ENCODE measurements around the gene WEE1.

WEE1 gene

GRCh38 chr11:9566561-9567063, 6.9 kb upstream of the WEE1 start:
- TF ChIP-seq, protein P1, sequence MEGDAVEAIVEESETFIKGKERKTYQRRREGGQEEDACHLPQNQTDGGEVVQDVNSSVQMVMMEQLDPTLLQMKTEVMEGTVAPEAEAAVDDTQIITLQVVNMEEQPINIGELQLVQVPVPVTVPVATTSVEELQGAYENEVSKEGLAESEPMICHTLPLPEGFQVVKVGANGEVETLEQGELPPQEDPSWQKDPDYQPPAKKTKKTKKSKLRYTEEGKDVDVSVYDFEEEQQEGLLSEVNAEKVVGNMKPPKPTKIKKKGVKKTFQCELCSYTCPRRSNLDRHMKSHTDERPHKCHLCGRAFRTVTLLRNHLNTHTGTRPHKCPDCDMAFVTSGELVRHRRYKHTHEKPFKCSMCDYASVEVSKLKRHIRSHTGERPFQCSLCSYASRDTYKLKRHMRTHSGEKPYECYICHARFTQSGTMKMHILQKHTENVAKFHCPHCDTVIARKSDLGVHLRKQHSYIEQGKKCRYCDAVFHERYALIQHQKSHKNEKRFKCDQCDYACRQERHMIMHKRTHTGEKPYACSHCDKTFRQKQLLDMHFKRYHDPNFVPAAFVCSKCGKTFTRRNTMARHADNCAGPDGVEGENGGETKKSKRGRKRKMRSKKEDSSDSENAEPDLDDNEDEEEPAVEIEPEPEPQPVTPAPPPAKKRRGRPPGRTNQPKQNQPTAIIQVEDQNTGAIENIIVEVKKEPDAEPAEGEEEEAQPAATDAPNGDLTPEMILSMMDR (IDR thresholded peaks at IDR 0.05; ENCODE audit: low read depth, low read length), result no peak
- no peak overlapping the region for H3K4me3 ChIP-seq (ENCODE audit: low read depth, low read length)
- peak; percentile 68 for DNase-seq (ENCODE audit: low read depth, low spot score)
- in situ Hi-C loops (cut with HindIII; ENCODE audit: low sequenced_read_pairs), result no loop called here

- H3K4me3 ChIP-seq (ENCODE audit: low read depth, low read length), result no peak overlapping the region
- TF ChIP-seq, protein P1 (IDR thresholded peaks at IDR 0.05; ENCODE audit: low read depth, low read length), result no peak
- no peak for DNase-seq (ENCODE audit: low read depth, low spot score)
- in situ Hi-C loops (cut with HindIII; ENCODE audit: low sequenced_read_pairs), result no loop called here
These were observed 6.1 kb upstream of the WEE1 start for GRCh38 chr11:9567401-9567800.

- in situ Hi-C loops (cut with HindIII; ENCODE audit: low sequenced_read_pairs), result no loop called here
- H3K4me3 ChIP-seq (ENCODE audit: low read depth, low read length), result no peak overlapping the region
These were observed 5.2 kb upstream of the WEE1 start for GRCh38 chr11:9568161-9568853.

GRCh38 chr11:9568854-9569587, 4.4 kb upstream of the WEE1 start:
- DNase-seq (ENCODE audit: low read depth, low spot score), result peak; percentile 98
- TF ChIP-seq, protein P1 (IDR thresholded peaks at IDR 0.05; ENCODE audit: low read depth, low read length), result no peak
- no peak overlapping the region for H3K4me3 ChIP-seq (ENCODE audit: low read depth, low read length)
- in situ Hi-C loops (cut with HindIII; ENCODE audit: low sequenced_read_pairs), result no loop called here

More at GRCh38 chr11:9568161-9568853, 5.2 kb upstream of the WEE1 start:
- peak; percentile 44 for DNase-seq (ENCODE audit: low read depth, low spot score)
- TF ChIP-seq, protein P1 (IDR thresholded peaks at IDR 0.05; ENCODE audit: low read depth, low read length), result no peak

- no peak overlapping the region for H3K4me3 ChIP-seq (ENCODE audit: low read depth, low read length)
- in situ Hi-C loops (cut with HindIII; ENCODE audit: low sequenced_read_pairs), result no loop called here
- TF ChIP-seq, protein P1 (IDR thresholded peaks at IDR 0.05; ENCODE audit: low read depth, low read length), result no peak
- DNase-seq (ENCODE audit: low read depth, low spot score), result no peak
These were observed 3.8 kb upstream of the WEE1 start for GRCh38 chr11:9569588-9570164.

DNA sequence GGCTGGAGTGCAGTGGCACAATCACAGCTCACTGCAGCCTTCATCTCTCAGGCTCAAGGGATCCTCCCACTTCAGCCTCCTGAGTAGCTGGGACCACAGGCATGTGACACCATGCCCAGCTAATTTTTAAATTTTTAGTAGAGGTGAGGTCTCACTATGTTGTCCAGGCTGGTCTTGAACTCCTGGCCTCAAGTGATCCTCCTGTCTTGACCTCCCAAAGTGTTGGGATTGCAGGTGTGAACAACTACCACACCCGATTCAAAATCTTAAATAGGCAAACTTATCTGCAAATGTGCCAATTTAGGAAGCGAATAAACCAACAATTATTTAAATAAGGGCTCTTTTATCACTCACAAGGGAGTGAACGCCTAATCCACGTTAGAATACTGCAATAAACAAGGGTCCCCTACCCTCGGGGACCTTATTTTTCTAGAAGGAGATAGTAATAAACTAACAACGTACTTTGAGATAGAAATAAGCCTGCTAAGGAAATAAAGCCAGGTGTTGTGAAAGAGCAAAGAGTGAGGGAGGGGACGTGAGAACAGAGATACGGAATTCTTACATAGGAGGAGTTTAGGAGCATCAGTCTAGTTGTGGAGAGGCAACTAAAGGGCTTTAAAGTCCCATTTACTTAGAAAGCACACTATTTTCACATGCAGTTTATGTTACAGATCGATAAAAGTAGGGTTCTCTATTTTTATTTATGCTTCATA, 3.0 kb upstream of the WEE1 start:
- in situ Hi-C loops (cut with HindIII; ENCODE audit: low sequenced_read_pairs), result no loop called here
- TF ChIP-seq, protein P1 (IDR thresholded peaks at IDR 0.05; ENCODE audit: low read depth, low read length), result no peak
- H3K4me3 ChIP-seq (ENCODE audit: low read depth, low read length), result no peak overlapping the region
- DNase-seq (ENCODE audit: low read depth, low spot score), result no peak

Measured in astrocyte of the spinal cord (primary cell).